WTC11 (cell line): ENCODE measurements around the gene UNC5A.

ENCODE experiments used
- ATF3 ChIP-seq: sonication (generic); formaldehyde crosslinking; conservative IDR thresholded peaks from 2 replicates; pipeline ENCODE4 v1.8.1; 2022; ENCODE audit warnings: mild to moderate bottlenecking, missing genetic modification reagents
- ESRRA ChIP-seq: sonication (generic); formaldehyde crosslinking; IDR thresholded peaks from 2 replicates; pipeline ENCODE4 v1.8.1; 2022; ENCODE audit warnings: mild to moderate bottlenecking, missing genetic modification reagents, borderline replicate concordance
- RORB ChIP-seq: fragments of 250-450 bp; sonication (Bioruptor Pico); IDR thresholded peaks from 2 replicates; pipeline ENCODE4 v1.9.0; 2021; ENCODE audit warnings: mild to moderate bottlenecking
- TF ChIP-seq, protein P1 (sequence below): fragments of 200-600 bp; IDR thresholded peaks from 2 replicates; pipeline ENCODE4 v1.8.0; 2022; ENCODE audit warnings: antibody characterized with exemption
- TF ChIP-seq, protein P2 (sequence below): sonication (generic); formaldehyde crosslinking; IDR thresholded peaks from 2 replicates; pipeline ENCODE4 v1.8.1; 2023; ENCODE audit warnings: mild to moderate bottlenecking, moderate library complexity, missing genetic modification reagents
- TF ChIP-seq, protein P3 (sequence below): sonication (generic); formaldehyde crosslinking; IDR thresholded peaks from 2 replicates; pipeline ENCODE4 v1.8.0; 2022; ENCODE audit warnings: mild to moderate bottlenecking, missing genetic modification reagents

DNA sequence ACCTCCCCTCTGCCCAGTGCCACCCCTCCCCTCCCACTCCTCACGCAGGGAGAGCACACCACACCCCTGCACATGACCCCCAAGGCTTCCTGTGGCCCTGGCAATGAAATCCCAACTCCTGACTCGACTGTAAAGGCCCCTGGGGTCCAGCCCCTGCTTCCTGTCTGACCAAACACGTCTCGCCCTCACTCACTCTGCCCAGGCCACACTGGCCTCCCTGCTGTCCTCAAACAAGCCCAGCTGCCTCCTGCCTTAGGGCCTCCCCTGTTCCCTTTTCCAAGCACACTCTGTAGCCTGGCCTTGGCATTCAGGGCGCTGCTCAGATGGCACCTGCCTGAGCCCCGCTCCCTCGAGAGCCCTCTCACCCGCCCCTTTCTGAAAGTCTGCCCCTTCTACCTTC lies 46.4 kb downstream of the UNC5A start:
- TF ChIP-seq, protein P1, sequence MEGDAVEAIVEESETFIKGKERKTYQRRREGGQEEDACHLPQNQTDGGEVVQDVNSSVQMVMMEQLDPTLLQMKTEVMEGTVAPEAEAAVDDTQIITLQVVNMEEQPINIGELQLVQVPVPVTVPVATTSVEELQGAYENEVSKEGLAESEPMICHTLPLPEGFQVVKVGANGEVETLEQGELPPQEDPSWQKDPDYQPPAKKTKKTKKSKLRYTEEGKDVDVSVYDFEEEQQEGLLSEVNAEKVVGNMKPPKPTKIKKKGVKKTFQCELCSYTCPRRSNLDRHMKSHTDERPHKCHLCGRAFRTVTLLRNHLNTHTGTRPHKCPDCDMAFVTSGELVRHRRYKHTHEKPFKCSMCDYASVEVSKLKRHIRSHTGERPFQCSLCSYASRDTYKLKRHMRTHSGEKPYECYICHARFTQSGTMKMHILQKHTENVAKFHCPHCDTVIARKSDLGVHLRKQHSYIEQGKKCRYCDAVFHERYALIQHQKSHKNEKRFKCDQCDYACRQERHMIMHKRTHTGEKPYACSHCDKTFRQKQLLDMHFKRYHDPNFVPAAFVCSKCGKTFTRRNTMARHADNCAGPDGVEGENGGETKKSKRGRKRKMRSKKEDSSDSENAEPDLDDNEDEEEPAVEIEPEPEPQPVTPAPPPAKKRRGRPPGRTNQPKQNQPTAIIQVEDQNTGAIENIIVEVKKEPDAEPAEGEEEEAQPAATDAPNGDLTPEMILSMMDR: no peak
- TF ChIP-seq ATF3 (CRISPR knock-in tag) (no peak), ESRRA (CRISPR knock-in tag) (no peak), RORB (CRISPR knock-in tag) (no peak)
- TF ChIP-seq, protein P2, sequence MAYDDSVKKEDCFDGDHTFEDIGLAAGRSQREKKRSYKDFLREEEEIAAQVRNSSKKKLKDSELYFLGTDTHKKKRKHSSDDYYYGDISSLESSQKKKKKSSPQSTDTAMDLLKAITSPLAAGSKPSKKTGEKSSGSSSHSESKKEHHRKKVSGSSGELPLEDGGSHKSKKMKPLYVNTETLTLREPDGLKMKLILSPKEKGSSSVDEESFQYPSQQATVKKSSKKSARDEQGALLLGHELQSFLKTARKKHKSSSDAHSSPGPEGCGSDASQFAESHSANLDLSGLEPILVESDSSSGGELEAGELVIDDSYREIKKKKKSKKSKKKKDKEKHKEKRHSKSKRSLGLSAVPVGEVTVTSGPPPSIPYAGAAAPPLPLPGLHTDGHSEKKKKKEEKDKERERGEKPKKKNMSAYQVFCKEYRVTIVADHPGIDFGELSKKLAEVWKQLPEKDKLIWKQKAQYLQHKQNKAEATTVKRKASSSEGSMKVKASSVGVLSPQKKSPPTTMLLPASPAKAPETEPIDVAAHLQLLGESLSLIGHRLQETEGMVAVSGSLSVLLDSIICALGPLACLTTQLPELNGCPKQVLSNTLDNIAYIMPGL (CRISPR knock-in tag): no peak
- TF ChIP-seq, protein P3, sequence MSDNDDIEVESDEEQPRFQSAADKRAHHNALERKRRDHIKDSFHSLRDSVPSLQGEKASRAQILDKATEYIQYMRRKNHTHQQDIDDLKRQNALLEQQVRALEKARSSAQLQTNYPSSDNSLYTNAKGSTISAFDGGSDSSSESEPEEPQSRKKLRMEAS: no peak
